Measurements from ENCODE around the gene STARD6. TPM values are rescaled to one million over a fixed set of nuclear protein-coding genes. Genes with fewer than 3 reads are reported as not detected.
A peak's percentile ranks its signal among the peaks of the same experiment; 100 is the strongest.

The STARD6 gene
- total and polyA plus RNA-seq, 10 of the 15 experiments (the other 5 are each of a cell fraction or from before 2014, with no cell fraction given) = 0.10 to 0.84 (median 0.34) TPM; not detected in 3

DNA sequence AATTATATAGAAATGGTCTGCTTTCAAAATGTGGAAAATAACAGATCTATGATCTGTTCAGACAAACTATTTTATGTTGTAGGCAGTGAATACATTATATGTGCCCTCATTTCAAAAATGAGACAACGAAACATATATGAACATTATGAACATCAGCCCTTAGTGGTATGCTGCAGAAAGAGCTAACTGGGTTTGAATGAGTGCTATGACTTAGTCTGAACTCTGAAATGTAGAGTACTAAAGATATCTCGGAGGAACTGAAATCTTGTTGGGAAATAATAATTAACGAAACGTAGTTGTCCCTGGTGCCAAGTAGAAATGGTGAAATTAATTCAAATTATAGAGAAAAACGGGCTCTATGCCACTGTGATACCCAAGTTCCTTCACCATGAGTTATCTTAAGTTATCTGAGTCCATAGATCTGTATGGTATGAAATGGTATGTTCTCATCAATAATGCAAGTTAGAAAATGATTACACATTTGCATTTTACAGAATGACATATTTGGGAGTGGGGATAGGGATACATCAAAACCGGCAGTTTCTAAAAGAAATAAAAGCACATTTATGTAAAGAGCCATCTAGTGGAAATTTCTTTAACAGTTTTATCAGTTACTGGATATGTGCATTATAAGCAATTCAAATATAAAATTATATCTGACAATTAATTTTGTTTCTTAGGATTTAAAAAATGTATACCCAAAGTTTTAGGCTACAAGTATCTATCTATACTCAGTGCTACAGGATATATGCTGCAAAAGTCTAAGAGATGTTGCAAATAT is 26.7 kb downstream of the STARD6 start:
- Histone ChIP-seq H2AFZ (ENCODE audit: control insufficient read depth, low read depth, low read length) (no peak overlapping the region), H3K4me3 (no peak overlapping the region), H3K9ac (ENCODE audit: control insufficient read depth, insufficient read depth, low read length) (no peak overlapping the region), H3K36me3 (ENCODE audit: control insufficient read depth in 2 of 2, insufficient read depth in 2 of 2, low read length in 1 of 2) (no peaks in the 10 kb centered on the region), H3K9me3 (replicated peaks; ENCODE audit: control insufficient read depth, insufficient read depth, low read length) (no peaks in the 10 kb centered on the region), H3K4me1 (ENCODE audit: control insufficient read depth, insufficient read depth, low read length) (no peaks in the 10 kb centered on the region), H3K27ac (ENCODE audit: control insufficient read depth, insufficient read depth) (no peak overlapping the region), H3K27me3 (replicated peaks in 1 of 2; ENCODE audit: control insufficient read depth in 2 of 2, insufficient read depth in 2 of 2, low read length in 1 of 2) (no peaks in the 10 kb centered on the region), H3K4me2 (ENCODE audit: control insufficient read depth, insufficient read depth) (no peak overlapping the region), H3K79me2 (ENCODE audit: control insufficient read depth, insufficient read depth, low read length) (no peaks in the 10 kb centered on the region), H4K20me1 (ENCODE audit: control insufficient read depth, insufficient read depth) (no peaks in the 10 kb centered on the region)
- ATAC-seq (peak; percentile 42; the same call in 2 of the 3 replicates), DNase-seq (ENCODE audit: low read depth, low spot score) (no peak), FAIRE-seq (no peak)
- no peak for TF ChIP-seq EZH2 (IDR thresholded peaks at IDR 0.05; ENCODE audit: borderline replicate concordance, control insufficient read depth, low read depth, low read length)
- no peak for TF ChIP-seq BRCA1 (IDR thresholded peaks at IDR 0.05; ENCODE audit: low read depth, low read length)
- CTCF ChIA-PET = interaction anchor here (0.9 to 2.6 kb wide), 11 partner anchors 8 to 423 kb away, joined by 3 to 16 read pairs (median 5); partner anchors contain the start of gene MBD2
- intact Hi-C loops (cut with micrococcal nuclease; ENCODE audit: unreplicated experiment) = loop anchor here (1.0 kb wide), 1 partner anchor 108 kb away; no protein-coding TSS in a partner anchor
- BruUV-seq (replicated peaks) = no TSS peak
- WGBS (ENCODE audit: insufficient coverage, insufficient replicate concordance, low lambda C conversion rate, missing lambda C conversion rate) = 21% methylated on average over 6 of the region's 6 CpGs
- SMC1A ChIA-PET (ENCODE audit: uncharacterized antibody, unreplicated experiment) = interaction anchor here (0.5 to 2.0 kb wide), 18 partner anchors 8 to 211 kb away, joined by 3 to 12 read pairs (median 4); partner anchors contain the start of gene MBD2
- POLR2A ChIA-PET = no interaction called here
- in situ Hi-C loops (cut with MboI) = no loop called here
- RAD21 ChIA-PET (ENCODE audit: unreplicated experiment) = interaction anchor here (0.6 to 2.0 kb wide), 9 partner anchors 9 to 120 kb away, joined by 3 to 10 read pairs (median 4); no protein-coding TSS in a partner anchor

DNA sequence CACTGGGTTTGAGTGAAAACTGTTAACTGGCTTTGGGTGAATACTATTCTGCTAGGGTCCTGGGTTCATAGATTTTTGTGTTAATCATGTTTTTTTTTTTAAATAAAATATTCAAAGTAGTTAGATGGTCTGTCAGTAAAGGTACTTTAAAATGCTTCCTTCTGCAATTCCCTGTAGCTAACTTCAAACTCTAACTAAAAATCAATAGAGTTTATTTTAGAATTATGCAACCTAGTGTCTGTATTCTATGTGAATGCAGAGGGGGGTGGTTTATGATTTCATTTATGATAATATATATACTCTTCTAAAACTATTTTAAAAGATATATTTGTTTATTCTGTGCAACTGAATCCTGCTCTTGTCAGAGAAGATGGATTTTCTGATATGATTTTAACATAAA is 27.9 kb downstream of the STARD6 start:
- no peak overlapping the region for H3K4me3 ChIP-seq
- no peaks in the 10 kb centered on the region for H4K20me1 ChIP-seq (ENCODE audit: control insufficient read depth, insufficient read depth)
- no peaks in the 10 kb centered on the region for H3K4me1 ChIP-seq (ENCODE audit: control insufficient read depth, insufficient read depth, low read length)
- no peak for ATAC-seq
- H3K36me3 ChIP-seq (ENCODE audit: control insufficient read depth in 2 of 2, insufficient read depth in 2 of 2, low read length in 1 of 2) = no peaks in the 10 kb centered on the region
- no peak overlapping the region for H3K27ac ChIP-seq (ENCODE audit: control insufficient read depth, insufficient read depth)
- H3K27me3 ChIP-seq (replicated peaks in 1 of 2; ENCODE audit: control insufficient read depth in 2 of 2, insufficient read depth in 2 of 2, low read length in 1 of 2) = no peaks in the 10 kb centered on the region
- intact Hi-C loops (cut with micrococcal nuclease; ENCODE audit: unreplicated experiment) (no loop called here), in situ Hi-C loops (cut with MboI) (no loop called here)
- no peaks in the 10 kb centered on the region for H3K79me2 ChIP-seq (ENCODE audit: control insufficient read depth, insufficient read depth, low read length)
- FAIRE-seq = no peak
- ChIA-PET SMC1A (ENCODE audit: uncharacterized antibody, unreplicated experiment) (interaction anchor here (0.9 to 2.0 kb wide), 14 partner anchors 10 to 210 kb away, joined by 3 to 12 read pairs (median 4); no protein-coding TSS in a partner anchor), POLR2A (no interaction called here), CTCF (interaction anchor here (0.6 to 2.6 kb wide), 11 partner anchors 8 to 422 kb away, joined by 3 to 16 read pairs (median 4); no protein-coding TSS in a partner anchor), RAD21 (ENCODE audit: unreplicated experiment) (interaction anchor here (0.9 to 2.0 kb wide), 5 partner anchors 10 to 112 kb away, joined by 3 to 10 read pairs (median 5); no protein-coding TSS in a partner anchor)
- TF ChIP-seq FOXM1 (IDR thresholded peaks at IDR 0.05; ENCODE audit: low read depth, low read length) (no peak), STAT3 (IDR thresholded peaks at IDR 0.05; ENCODE audit: low read depth, low read length) (no peak), WRNIP1 (IDR thresholded peaks at IDR 0.05; ENCODE audit: borderline replicate concordance, low read depth, low read length) (no peak)
- TF ChIP-seq, protein P1, sequence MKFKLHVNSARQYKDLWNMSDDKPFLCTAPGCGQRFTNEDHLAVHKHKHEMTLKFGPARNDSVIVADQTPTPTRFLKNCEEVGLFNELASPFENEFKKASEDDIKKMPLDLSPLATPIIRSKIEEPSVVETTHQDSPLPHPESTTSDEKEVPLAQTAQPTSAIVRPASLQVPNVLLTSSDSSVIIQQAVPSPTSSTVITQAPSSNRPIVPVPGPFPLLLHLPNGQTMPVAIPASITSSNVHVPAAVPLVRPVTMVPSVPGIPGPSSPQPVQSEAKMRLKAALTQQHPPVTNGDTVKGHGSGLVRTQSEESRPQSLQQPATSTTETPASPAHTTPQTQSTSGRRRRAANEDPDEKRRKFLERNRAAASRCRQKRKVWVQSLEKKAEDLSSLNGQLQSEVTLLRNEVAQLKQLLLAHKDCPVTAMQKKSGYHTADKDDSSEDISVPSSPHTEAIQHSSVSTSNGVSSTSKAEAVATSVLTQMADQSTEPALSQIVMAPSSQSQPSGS (IDR thresholded peaks at IDR 0.05; ENCODE audit: low read length) = no peak
- no peaks in the 10 kb centered on the region for H3K9me3 ChIP-seq (replicated peaks; ENCODE audit: control insufficient read depth, insufficient read depth, low read length)
- H3K9ac ChIP-seq (ENCODE audit: control insufficient read depth, insufficient read depth, low read length) = no peak overlapping the region
- no TSS peak for BruUV-seq (replicated peaks)
- no peak overlapping the region for H3K4me2 ChIP-seq (ENCODE audit: control insufficient read depth, insufficient read depth)
- DNase-seq (ENCODE audit: low read depth, low spot score) = no peak
- no peak overlapping the region for H2AFZ ChIP-seq (ENCODE audit: control insufficient read depth, low read depth, low read length)

All from GM12878 (cell line).